Esophagus muscularis mucosa (tissue), 4 donors: ENCODE data around the gene MTIF3. TPM values are rescaled to one million over a fixed set of nuclear protein-coding genes. Genes with fewer than 3 reads are reported as not detected.

Source experiments
- DNase-seq: peaks from one replicate; pipeline ENCODE4 v3.0.0-alpha.2; 2017; ENCODE audit errors: extremely low spot score
- H3K27ac ChIP-seq, 4 donors: fragments of 200-600 bp; sonication (generic); replicated peaks in 1 of 4; 1 replicate in 3 of 4; 2 replicates in 1 of 4; pipeline ENCODE4 v1.5.1; 2016 to 2019; ENCODE audit warnings: mild to moderate bottlenecking in 1 of 4
- H3K27me3 ChIP-seq, 4 donors: fragments of 200-600 bp; sonication (generic); one replicate each; pipeline versions ENCODE4 v1.5.1 to v1.6.0; 2016 to 2019
- H3K36me3 ChIP-seq, 4 donors: fragments of 200-600 bp; sonication (generic); one replicate each; pipeline ENCODE4 v1.5.1; 2016 to 2019
- H3K4me1 ChIP-seq, 4 donors: fragments of 200-600 bp; sonication (generic); one replicate each; pipeline ENCODE4 v1.5.1; 2016 to 2019
- H3K4me3 ChIP-seq, 4 donors: fragments of 200-600 bp; sonication (generic); 1 replicate in 2 of 4; 2 replicates in 2 of 4; pipeline ENCODE4 v1.5.1; 2016 to 2019; ENCODE audit warnings: mild to moderate bottlenecking in 4 of 4, moderate library complexity in 1 of 4
- H3K9me3 ChIP-seq, 4 donors: fragments of 200-600 bp; sonication (generic); 1 replicate in 3 of 4; 2 replicates in 1 of 4; pipeline ENCODE4 v1.5.1; 2016 to 2019
- EP300 ChIP-seq: sonication (generic); formaldehyde crosslinking; IDR thresholded peaks from one replicate; pipeline ENCODE4 v1.6.1; 2017; ENCODE audit warnings: antibody characterized with exemption
- POLR2A ChIP-seq: fragments of 450-650 bp; IDR thresholded peaks from one replicate; pipeline ENCODE4 v1.6.1; 2017; ENCODE audit warnings: antibody characterized with exemption, moderate library complexity, mild to moderate bottlenecking, low read depth
- POLR2AphosphoS5 ChIP-seq, 2 donors: sonication (generic); formaldehyde crosslinking; IDR thresholded peaks; one replicate each; pipeline ENCODE4 v1.6.1; 2017; ENCODE audit warnings: antibody characterized with exemption in 2 of 2
- WGBS: methylation state at CpG from one replicate; pipeline ENCODE4 v1.1.5; 2018; 5-methylcytosine and 5-hydroxymethylcytosine counted together
- intact Hi-C: fragments of 100-400 bp; cut with DNase I; formaldehyde crosslinking; loops from one replicate; pipeline ENCODE4 v1.15.1; 2023
- total RNA-seq, 4 donors: library from RNA; depleted of rRNA; stranded (reverse); fragments of >200 nt; gene quantifications; one replicate each; pipeline versions ENCODE4 v1.1.0 to v1.2.1, GENCODE V29; 2016
- TF ChIP-seq, protein P1 (sequence below), 3 experiments: fragments of 200-600 bp in 2 of 3; fragments of 450-650 bp in 1 of 3; sonication (generic) in 2 of 3; IDR thresholded peaks; one replicate each; pipeline ENCODE4 v1.5.1; 2017 to 2019; ENCODE audit warnings: antibody characterized with exemption in 3 of 3, mild to moderate bottlenecking in 2 of 3, moderate library complexity in 1 of 3

Gene MTIF3
- total RNA-seq, 4 donors from 2014 or later, result 45.1 to 86.6 (median 67.5) TPM

DNA sequence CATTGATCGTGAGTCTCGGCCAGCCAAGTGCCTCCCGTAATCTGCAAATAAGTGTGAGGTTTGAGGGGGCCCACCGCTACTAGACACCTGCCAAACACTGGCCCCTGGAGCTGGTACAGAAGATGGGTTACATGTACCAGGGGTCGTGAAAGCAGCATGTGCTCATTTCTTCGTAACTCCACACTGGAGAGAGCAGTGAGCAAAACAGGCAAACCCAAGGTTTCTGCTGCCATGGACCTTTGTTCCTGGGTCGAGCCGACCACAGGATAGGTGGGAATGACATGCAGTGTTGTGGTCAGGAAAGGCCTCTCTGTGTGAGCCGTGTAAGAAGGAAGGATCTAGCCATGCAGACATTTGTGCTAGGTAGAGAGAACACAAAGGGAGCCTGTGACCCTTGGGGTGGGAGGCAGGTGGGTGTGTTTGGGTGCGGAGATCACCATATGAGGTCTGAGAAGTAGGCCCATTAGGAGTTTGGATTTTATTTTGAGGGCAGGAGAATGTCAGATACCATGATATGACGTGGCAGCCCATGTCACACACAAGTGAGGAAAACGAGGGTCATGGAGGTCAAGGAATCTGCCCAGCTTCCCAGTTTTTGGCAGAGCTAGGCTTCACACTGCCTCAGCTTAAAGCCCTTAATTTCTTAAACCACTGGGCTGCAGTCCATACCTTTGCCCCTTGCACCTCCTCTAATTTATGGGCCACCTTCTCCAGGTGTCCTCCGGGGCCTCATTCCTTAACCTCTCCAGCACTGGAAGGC is 25.0 kb downstream of the MTIF3 start:
- Histone ChIP-seq H3K9me3 (no peaks in the 10 kb centered on the region), H3K4me3 (peak overlapping the region; percentile 71 to 96 (median 87)), H3K27me3 (no peaks in the 10 kb centered on the region), H3K36me3 (peaks cover 5 to 33% (median 26%) of the 10 kb centered on the region in 4 donors), H3K27ac (peak overlapping the region; percentile 85 to 94 (median 90)), H3K4me1 (peaks cover 30 to 47% (median 42%) of the 10 kb centered on the region in 4 donors)
- intact Hi-C loops, result loop anchor here (10.0 kb wide), 1 partner anchor 199 kb away; the partner anchor contains the start of genes LNX2 and POLR1D
- 45% methylated on average over 13 of the region's 13 CpGs for WGBS
- TF ChIP-seq EP300 (no peak), POLR2A (no peak), POLR2AphosphoS5 (IDR thresholded peaks at IDR 0.05) (no peak)
- TF ChIP-seq, protein P1, sequence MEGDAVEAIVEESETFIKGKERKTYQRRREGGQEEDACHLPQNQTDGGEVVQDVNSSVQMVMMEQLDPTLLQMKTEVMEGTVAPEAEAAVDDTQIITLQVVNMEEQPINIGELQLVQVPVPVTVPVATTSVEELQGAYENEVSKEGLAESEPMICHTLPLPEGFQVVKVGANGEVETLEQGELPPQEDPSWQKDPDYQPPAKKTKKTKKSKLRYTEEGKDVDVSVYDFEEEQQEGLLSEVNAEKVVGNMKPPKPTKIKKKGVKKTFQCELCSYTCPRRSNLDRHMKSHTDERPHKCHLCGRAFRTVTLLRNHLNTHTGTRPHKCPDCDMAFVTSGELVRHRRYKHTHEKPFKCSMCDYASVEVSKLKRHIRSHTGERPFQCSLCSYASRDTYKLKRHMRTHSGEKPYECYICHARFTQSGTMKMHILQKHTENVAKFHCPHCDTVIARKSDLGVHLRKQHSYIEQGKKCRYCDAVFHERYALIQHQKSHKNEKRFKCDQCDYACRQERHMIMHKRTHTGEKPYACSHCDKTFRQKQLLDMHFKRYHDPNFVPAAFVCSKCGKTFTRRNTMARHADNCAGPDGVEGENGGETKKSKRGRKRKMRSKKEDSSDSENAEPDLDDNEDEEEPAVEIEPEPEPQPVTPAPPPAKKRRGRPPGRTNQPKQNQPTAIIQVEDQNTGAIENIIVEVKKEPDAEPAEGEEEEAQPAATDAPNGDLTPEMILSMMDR (IDR thresholded peaks at IDR 0.05), result no peak
- DNase-seq, result no peak

DNA sequence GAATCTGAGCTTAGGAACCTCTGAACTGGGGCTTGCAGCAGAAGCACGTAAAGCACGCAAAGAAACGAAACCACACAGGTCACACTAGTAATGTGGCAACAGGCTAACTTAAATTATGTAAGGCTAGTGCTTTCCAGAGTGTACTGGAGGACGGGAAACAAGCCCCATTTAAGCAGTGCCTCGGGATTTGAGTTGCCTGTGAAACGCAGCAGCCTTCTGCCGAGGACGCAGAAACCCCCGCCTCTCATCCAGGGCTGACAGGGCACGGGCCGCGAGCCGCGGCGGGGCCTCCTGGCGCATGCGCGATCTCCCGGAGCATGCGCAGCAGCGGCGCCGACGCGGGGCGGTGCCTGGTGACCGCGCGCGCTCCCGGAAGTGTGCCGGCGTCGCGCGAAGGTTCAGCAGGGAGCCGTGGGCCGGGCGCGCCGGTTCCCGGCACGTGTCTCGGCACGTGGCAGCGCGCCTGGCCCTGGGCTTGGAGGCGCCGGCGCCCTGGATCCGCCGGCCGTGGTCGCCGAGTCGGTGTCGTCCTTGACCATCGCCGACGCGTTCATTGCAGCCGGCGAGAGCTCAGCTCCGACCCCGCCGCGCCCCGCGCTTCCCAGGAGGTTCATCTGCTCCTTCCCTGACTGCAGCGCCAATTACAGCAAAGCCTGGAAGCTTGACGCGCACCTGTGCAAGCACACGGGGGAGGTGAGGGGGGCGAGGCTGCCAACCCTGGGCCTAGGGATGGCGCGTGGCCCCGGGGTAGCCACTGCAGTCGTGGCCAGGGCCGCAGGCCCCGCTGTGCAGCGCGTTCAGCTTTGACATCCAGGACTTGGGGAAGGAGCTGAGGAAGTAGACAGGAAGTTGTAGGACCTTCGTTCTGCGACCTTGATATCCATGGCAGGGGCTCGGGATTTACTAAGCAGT is 25.9 kb downstream of the MTIF3 start, which contains the start of gene GTF3A:
Gene GTF3A, plus strand, starts transcription at position 374 of the 912 bp plus-strand sequence.
- Histone ChIP-seq H3K27me3 (no peaks in the 10 kb centered on the region), H3K4me3 (peak within 1 kb of the TSS; percentile 71 to 96 (median 87)), H3K36me3 (peaks cover 0 to 25% (median 19%) of the 10 kb centered on the region in 4 donors), H3K4me1 (peaks cover 30 to 47% (median 42%) of the 10 kb centered on the region in 4 donors), H3K9me3 (no peaks in the 10 kb centered on the region), H3K27ac (peak within 1 kb of the TSS; percentile 85 to 94 (median 90))
- WGBS, result 0% methylated on average over 49 of the region's 85 CpGs
- intact Hi-C loops, result loop anchor here (5.0 to 10.0 kb wide), 2 partner anchors 47 to 200 kb away; partner anchors contain the start of genes LNX2 and POLR1D
- TF ChIP-seq, protein P1 (IDR thresholded peaks at IDR 0.05), result peak in 1 of 3 experiments; percentile 14
- TF ChIP-seq EP300 (no peak), POLR2AphosphoS5 (IDR thresholded peaks at IDR 0.05) (peak; percentile 82 to 93), POLR2A (peak; percentile 31)
- no peak for DNase-seq

DNA sequence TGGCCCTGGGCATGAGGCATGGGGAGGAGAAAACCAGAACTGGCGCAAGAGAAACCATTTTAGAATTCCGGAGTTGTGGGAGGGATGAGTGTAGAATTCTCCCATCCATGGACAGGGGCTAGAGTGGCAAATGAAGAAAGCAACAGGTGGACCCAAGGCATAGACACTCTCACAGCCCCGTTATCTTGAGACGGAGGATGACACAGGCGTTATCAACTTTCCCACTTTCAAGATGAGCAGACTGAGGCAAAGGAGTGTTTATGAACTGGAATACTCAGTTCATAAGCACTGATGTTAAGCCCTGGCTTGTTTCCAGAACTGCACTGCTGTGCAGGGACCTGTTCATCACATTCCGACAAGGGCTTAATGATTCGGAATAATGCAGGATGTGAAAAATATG is 27.0 kb downstream of the MTIF3 start:
- 76% methylated on average over 7 of the region's 7 CpGs for WGBS
- DNase-seq, result no peak
- intact Hi-C loops, result loop anchor here (5.0 to 10.0 kb wide), 2 partner anchors 46 to 201 kb away; partner anchors contain the start of genes LNX2 and POLR1D

More for the DNA sequence above, 27.0 kb downstream of the MTIF3 start:
- Histone ChIP-seq H3K4me3 (peak overlapping the region in 2 of 4 donors; percentile 86 to 88), H3K9me3 (no peaks in the 10 kb centered on the region), H3K27me3 (no peaks in the 10 kb centered on the region), H3K27ac (no peak overlapping the region), H3K36me3 (peaks cover 0 to 13% (median 7%) of the 10 kb centered on the region in 4 donors), H3K4me1 (peaks cover 30 to 44% (median 42%) of the 10 kb centered on the region in 4 donors)
- TF ChIP-seq EP300 (no peak), POLR2A (no peak), POLR2AphosphoS5 (IDR thresholded peaks at IDR 0.05) (no peak)
- TF ChIP-seq, protein P1 (IDR thresholded peaks at IDR 0.05), result no peak
